Brain microvascular endothelial cell (primary cell): ENCODE data around the gene DYSF.

Experiments
- DNase-seq: peaks from one replicate; pipeline ENCODE4 v3.0.0-alpha.2; 2020
- H3K27ac ChIP-seq: fragments of 250-450 bp; sonication (Bioruptor Pico); 2 replicates; pipeline ENCODE4 v1.5.1; 2020; ENCODE audit warnings: mild to moderate bottlenecking, moderate library complexity
- H3K27me3 ChIP-seq: fragments of 250-450 bp; sonication (Bioruptor Pico); replicated peaks from 2 replicates; pipeline ENCODE4 v1.5.1; 2020; ENCODE audit warnings: mild to moderate bottlenecking
- H3K36me3 ChIP-seq: fragments of 250-450 bp; sonication (Bioruptor Pico); replicated peaks from 2 replicates; pipeline ENCODE4 v1.5.1; 2020; ENCODE audit warnings: mild to moderate bottlenecking
- H3K4me3 ChIP-seq: 2 replicates; pipeline ENCODE4 v1.5.1; 2011; ENCODE audit warnings: low read depth, mild to moderate bottlenecking, control low read depth, low read length, moderate library complexity
- CTCF ChIP-seq: IDR thresholded peaks from 2 replicates; pipeline ENCODE4 v1.5.1; 2011; ENCODE audit warnings: low read depth, mild to moderate bottlenecking, moderate library complexity, low read length, control low read depth, inconsistent platforms; ENCODE audit errors: missing control alignments
- in situ Hi-C: cut with HindIII; loops from 2 replicates; pipeline ENCODE4 v1.10.0; 2017; ENCODE audit warnings: low sequenced_read_pairs, low pct_ligation_motif_present

DYSF gene

GRCh38 chr2:71472019-71472418 lies 18.7 kb downstream of the DYSF start:
- Histone ChIP-seq H3K27me3 (no peaks in the 10 kb centered on the region), H3K36me3 (no peaks in the 10 kb centered on the region), H3K4me3 (no peak overlapping the region), H3K27ac (no peak overlapping the region)
- in situ Hi-C loops, result no loop called here
- no peak for DNase-seq
- TF ChIP-seq CTCF, result no peak

- DNase-seq, result no peak
- H3K27ac ChIP-seq, result no peak overlapping the region
- in situ Hi-C loops, result no loop called here
These were observed 20.1 kb downstream of the DYSF start for GRCh38 chr2:71473346-71474031.

GRCh38 chr2:71474116-71474743 lies 20.9 kb downstream of the DYSF start:
- DNase-seq, result no peak
- Histone ChIP-seq H3K36me3 (no peaks in the 10 kb centered on the region), H3K27ac (no peak overlapping the region), H3K27me3 (no peaks in the 10 kb centered on the region), H3K4me3 (no peak overlapping the region)
- no peak for TF ChIP-seq CTCF
- in situ Hi-C loops, result no loop called here

More at GRCh38 chr2:71473346-71474031, 20.1 kb downstream of the DYSF start:
- Histone ChIP-seq H3K36me3 (no peaks in the 10 kb centered on the region), H3K4me3 (no peak overlapping the region), H3K27me3 (no peaks in the 10 kb centered on the region)
- no peak for TF ChIP-seq CTCF

- in situ Hi-C loops, result no loop called here
- DNase-seq, result no peak
- H3K36me3 ChIP-seq, result no peaks in the 10 kb centered on the region
- H3K27ac ChIP-seq, result no peak overlapping the region
- no peak overlapping the region for H3K4me3 ChIP-seq
- H3K27me3 ChIP-seq, result no peaks in the 10 kb centered on the region
- TF ChIP-seq CTCF, result no peak
These were observed 21.5 kb downstream of the DYSF start for GRCh38 chr2:71474744-71475397.

GRCh38 chr2:71476495-71476894 lies 23.1 kb downstream of the DYSF start:
- no peak overlapping the region for H3K27ac ChIP-seq
- no peak for DNase-seq
- no peaks in the 10 kb centered on the region for H3K36me3 ChIP-seq
- H3K4me3 ChIP-seq, result no peak overlapping the region
- no peaks in the 10 kb centered on the region for H3K27me3 ChIP-seq
- in situ Hi-C loops, result no loop called here
- no peak for TF ChIP-seq CTCF
